ENCODE results near the gene SPTBN2. TPM values are rescaled to one million over a fixed set of nuclear protein-coding genes. Genes with fewer than 3 reads are reported as not detected.

The SPTBN2 gene
- total and polyA plus RNA-seq, 2 of the 4 experiments (the other 2 are of a cell fraction), result 0.18 to 0.41 TPM

DNA sequence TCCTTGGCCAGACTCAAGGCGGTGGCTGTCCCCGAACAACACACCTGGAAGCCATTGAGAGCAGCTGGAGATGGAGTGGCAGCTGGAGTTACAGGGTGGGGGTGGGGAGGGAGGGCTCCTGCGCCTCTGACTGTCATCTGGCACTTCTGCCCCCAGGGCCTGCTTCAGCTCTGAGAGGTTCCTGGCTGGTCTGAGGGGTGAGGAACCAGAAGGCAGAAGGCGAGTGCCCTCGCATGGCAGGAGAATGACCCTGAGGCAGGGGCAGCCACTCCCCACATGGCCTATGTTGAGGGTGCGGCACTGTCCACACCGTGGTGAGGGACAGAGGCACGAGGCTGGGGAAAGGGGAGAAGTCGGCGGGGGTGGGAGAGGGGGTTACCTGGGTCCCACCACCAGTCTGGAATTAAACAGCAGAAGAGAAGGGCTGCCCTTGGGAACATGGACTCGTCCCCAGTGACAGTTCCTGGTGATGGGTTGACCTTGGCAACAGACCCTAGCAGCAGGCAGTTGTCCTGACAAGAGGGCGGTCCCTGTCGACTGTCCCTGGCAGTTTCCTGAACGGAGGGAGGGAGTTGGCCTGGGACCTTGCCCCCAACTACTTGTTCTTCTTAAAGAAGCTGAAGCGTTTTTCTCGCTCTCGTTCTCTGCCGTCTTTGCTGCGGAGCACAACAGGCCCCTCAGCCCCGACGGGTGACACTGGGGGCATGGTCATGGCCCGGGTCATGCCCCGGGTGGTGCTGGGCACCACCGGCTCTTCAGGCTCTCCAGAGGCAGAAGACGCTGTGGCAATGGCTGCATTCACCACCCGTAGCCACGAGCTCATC, 43.5 kb downstream of the SPTBN2 start:
- H2BK120ac ChIP-seq (ENCODE audit: low read depth, low read length), result no peak overlapping the region
- no peaks in the 10 kb centered on the region; the same call in 1 of the 2 replicates for H4K20me1 ChIP-seq (ENCODE audit: insufficient read depth, low read length)
- H3K4me2 ChIP-seq (ENCODE audit: low read depth, low read length), result no peak overlapping the region
- H3K4me3 ChIP-seq (ENCODE audit: insufficient read depth, low read depth, low read length), result no peak overlapping the region
- no peak overlapping the region for H2AFZ ChIP-seq (replicated peaks; ENCODE audit: low read length, poor library complexity)
- no peak overlapping the region for H3K56ac ChIP-seq (ENCODE audit: extremely low read depth, insufficient read depth, low read length)
- H4K8ac ChIP-seq (ENCODE audit: low read depth in 2 of 2, low read length in 2 of 2), result no peak overlapping the region
- no peak overlapping the region for H2BK5ac ChIP-seq (ENCODE audit: low read depth, low read length, poor library complexity, severe bottlenecking)
- no peak for ATAC-seq (ENCODE audit: low read depth)
- H2AK5ac ChIP-seq (ENCODE audit: low read depth, low read length), result no peak overlapping the region
- no peak overlapping the region for H4K5ac ChIP-seq (ENCODE audit: low read depth, low read length)
- H3K4me1 ChIP-seq (ENCODE audit: control insufficient read depth, insufficient read depth, low read length), result no peaks in the 10 kb centered on the region
- H3K4ac ChIP-seq (ENCODE audit: low read depth, low read length), result no peak overlapping the region
- no peaks in the 10 kb centered on the region for H3K79me1 ChIP-seq (ENCODE audit: low read depth in 1 of 2, low read length in 2 of 2)
- H3K27me3 ChIP-seq (ENCODE audit: control insufficient read depth, insufficient read depth, low read length), result no peaks in the 10 kb centered on the region; the same call in 1 of the 2 replicates
- H3K23ac ChIP-seq (ENCODE audit: low read depth, low read length), result no peak overlapping the region
- DNase-seq, result no peak
- ChIA-PET CTCF (no interaction called here), POLR2A (ENCODE audit: unreplicated experiment) (no interaction called here)
- H2BK20ac ChIP-seq (ENCODE audit: low read depth, low read length), result no peak overlapping the region
- no peak overlapping the region for H3K14ac ChIP-seq (replicated peaks; ENCODE audit: low read depth, low read length)
- H3K36me3 ChIP-seq (ENCODE audit: control insufficient read depth, insufficient read depth, low read length), result 0 out of 2 replicates have a peak, but pooled peaks cover 1% of the 10 kb centered on the region
- intact Hi-C loops (cut with micrococcal nuclease), result no loop called here
- H3K27ac ChIP-seq (ENCODE audit: insufficient read depth, low read length), result no peak overlapping the region
- no peaks in the 10 kb centered on the region for H3K9me1 ChIP-seq (ENCODE audit: insufficient read depth, low read length)
- no peak overlapping the region for H2BK15ac ChIP-seq (ENCODE audit: low read depth, low read length)
- BruUV-seq (replicated peaks), result no TSS peak
- no peak overlapping the region for H3K18ac ChIP-seq (ENCODE audit: low read depth, low read length)
- WGBS, 2 experiments (ENCODE audit: extremely low coverage in 2 of 2, insufficient read length in 1 of 2), result 89% methylated on average over 14 of the region's 27 CpGs; no CpG with 5 or more reads in 1 of the 2 experiments
- dilution Hi-C loops (cut with HindIII; ENCODE audit: low sequenced_read_pairs, unreplicated experiment), result no loop called here
- H3K9ac ChIP-seq (ENCODE audit: low read depth, low read length), result no peak overlapping the region
- H3K9me3 ChIP-seq (ENCODE audit: control insufficient read depth, insufficient read depth, low read length), result no peaks in the 10 kb centered on the region
- peak overlapping the region; percentile 16 for H2AK9ac ChIP-seq (replicated peaks; ENCODE audit: low read depth, low read length, poor library complexity)
- H4K91ac ChIP-seq (ENCODE audit: insufficient read depth, low read depth, low read length), result no peak overlapping the region
- in situ Hi-C loops (cut with MboI; ENCODE audit: low sequenced_read_pairs), result loop anchor here (10.0 kb wide), 1 partner anchor 281 kb away; no protein-coding TSS in a partner anchor
- TF ChIP-seq POLR2A (IDR thresholded peaks at IDR 0.05; ENCODE audit: low read depth, low read length) (no peak), CEBPB (IDR thresholded peaks at IDR 0.05; ENCODE audit: low read depth, low read length) (no peak), MAZ (IDR thresholded peaks at IDR 0.05; ENCODE audit: borderline replicate concordance, low read depth, low read length) (no peak), RAD21 (IDR thresholded peaks at IDR 0.05; ENCODE audit: low read length) (no peak), CHD1 (IDR thresholded peaks at IDR 0.05; ENCODE audit: low read depth, low read length) (no peak), FOS (IDR thresholded peaks at IDR 0.05; ENCODE audit: low read depth, low read length) (no peak), BHLHE40 (IDR thresholded peaks at IDR 0.05; ENCODE audit: low read depth, low read length) (no peak), RFX5 (IDR thresholded peaks at IDR 0.05; ENCODE audit: low read depth, low read length) (no peak), MXI1 (IDR thresholded peaks at IDR 0.05; ENCODE audit: borderline replicate concordance, low read depth, low read length) (no peak), SMC3 (IDR thresholded peaks at IDR 0.05; ENCODE audit: low read depth, low read length) (no peak), NFE2L2 (IDR thresholded peaks at IDR 0.05; ENCODE audit: low read depth, low read length) (no peak), MAFK (IDR thresholded peaks at IDR 0.05; ENCODE audit: low read depth, low read length) (no peak)
- TF ChIP-seq, protein P1, sequence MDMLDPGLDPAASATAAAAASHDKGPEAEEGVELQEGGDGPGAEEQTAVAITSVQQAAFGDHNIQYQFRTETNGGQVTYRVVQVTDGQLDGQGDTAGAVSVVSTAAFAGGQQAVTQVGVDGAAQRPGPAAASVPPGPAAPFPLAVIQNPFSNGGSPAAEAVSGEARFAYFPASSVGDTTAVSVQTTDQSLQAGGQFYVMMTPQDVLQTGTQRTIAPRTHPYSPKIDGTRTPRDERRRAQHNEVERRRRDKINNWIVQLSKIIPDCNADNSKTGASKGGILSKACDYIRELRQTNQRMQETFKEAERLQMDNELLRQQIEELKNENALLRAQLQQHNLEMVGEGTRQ (IDR thresholded peaks at IDR 0.05; ENCODE audit: low read depth, low read length), result no peak
- TF ChIP-seq, protein P2, sequence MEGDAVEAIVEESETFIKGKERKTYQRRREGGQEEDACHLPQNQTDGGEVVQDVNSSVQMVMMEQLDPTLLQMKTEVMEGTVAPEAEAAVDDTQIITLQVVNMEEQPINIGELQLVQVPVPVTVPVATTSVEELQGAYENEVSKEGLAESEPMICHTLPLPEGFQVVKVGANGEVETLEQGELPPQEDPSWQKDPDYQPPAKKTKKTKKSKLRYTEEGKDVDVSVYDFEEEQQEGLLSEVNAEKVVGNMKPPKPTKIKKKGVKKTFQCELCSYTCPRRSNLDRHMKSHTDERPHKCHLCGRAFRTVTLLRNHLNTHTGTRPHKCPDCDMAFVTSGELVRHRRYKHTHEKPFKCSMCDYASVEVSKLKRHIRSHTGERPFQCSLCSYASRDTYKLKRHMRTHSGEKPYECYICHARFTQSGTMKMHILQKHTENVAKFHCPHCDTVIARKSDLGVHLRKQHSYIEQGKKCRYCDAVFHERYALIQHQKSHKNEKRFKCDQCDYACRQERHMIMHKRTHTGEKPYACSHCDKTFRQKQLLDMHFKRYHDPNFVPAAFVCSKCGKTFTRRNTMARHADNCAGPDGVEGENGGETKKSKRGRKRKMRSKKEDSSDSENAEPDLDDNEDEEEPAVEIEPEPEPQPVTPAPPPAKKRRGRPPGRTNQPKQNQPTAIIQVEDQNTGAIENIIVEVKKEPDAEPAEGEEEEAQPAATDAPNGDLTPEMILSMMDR (conservative IDR thresholded peaks at IDR 0.05; ENCODE audit: low read depth, low read length), result no peak
- TF ChIP-seq, protein P3, sequence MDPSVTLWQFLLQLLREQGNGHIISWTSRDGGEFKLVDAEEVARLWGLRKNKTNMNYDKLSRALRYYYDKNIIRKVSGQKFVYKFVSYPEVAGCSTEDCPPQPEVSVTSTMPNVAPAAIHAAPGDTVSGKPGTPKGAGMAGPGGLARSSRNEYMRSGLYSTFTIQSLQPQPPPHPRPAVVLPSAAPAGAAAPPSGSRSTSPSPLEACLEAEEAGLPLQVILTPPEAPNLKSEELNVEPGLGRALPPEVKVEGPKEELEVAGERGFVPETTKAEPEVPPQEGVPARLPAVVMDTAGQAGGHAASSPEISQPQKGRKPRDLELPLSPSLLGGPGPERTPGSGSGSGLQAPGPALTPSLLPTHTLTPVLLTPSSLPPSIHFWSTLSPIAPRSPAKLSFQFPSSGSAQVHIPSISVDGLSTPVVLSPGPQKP (IDR thresholded peaks at IDR 0.05; ENCODE audit: borderline replicate concordance, low read depth, low read length), result no peak
